ENCODE results near the gene COL4A1. TPM values are rescaled to one million over a fixed set of nuclear protein-coding genes. Genes with fewer than 3 reads are reported as not detected.

COL4A1 gene
- total and polyA plus RNA-seq, 2 donors from 2014 or later, result 53.0 to 218 TPM

- peaks cover 3 to 54% (median 25%) of the 10 kb centered on the region in 3 donors for H3K36me3 ChIP-seq (ENCODE audit: control insufficient read depth in 2 of 3, insufficient read depth in 3 of 3, low read length in 3 of 3)
- no peaks in the 10 kb centered on the region for H3K27me3 ChIP-seq (ENCODE audit: control insufficient read depth, insufficient read depth, low read length)
- intact Hi-C loops (cut with DNase I), result no loop called here
- no peak overlapping the region for H3K27ac ChIP-seq (ENCODE audit: low read depth in 2 of 2, low read length in 2 of 2)
- DNase-seq (no peak), FAIRE-seq (no peak)
- H3K4me3 ChIP-seq (ENCODE audit: low read length in 3 of 3), result no peak overlapping the region
- no peaks in the 10 kb centered on the region for H3K4me1 ChIP-seq (ENCODE audit: control insufficient read depth in 2 of 3, insufficient read depth in 2 of 3, low read depth in 1 of 3, low read length in 3 of 3)
- no peaks in the 10 kb centered on the region for H3K9me3 ChIP-seq (ENCODE audit: control insufficient read depth in 2 of 3, insufficient read depth in 1 of 3, low read length in 3 of 3)
- TF ChIP-seq CTCF (IDR thresholded peaks at IDR 0.05; ENCODE audit: borderline replicate concordance, extremely low read depth, insufficient read depth), result no peak
- H3K9ac ChIP-seq (ENCODE audit: low read length in 3 of 3), result no peak overlapping the region
Observed at GRCh38 chr13:110200276-110200870, 106.6 kb downstream of the COL4A1 start.

- Histone ChIP-seq H3K27me3 (ENCODE audit: control insufficient read depth, insufficient read depth, low read length) (no peaks in the 10 kb centered on the region), H3K4me3 (ENCODE audit: low read length in 3 of 3) (no peak overlapping the region), H3K9me3 (ENCODE audit: control insufficient read depth in 2 of 3, insufficient read depth in 1 of 3, low read length in 3 of 3) (no peaks in the 10 kb centered on the region), H3K36me3 (ENCODE audit: control insufficient read depth in 2 of 3, insufficient read depth in 3 of 3, low read length in 3 of 3) (peaks cover 3 to 53% (median 20%) of the 10 kb centered on the region in 3 donors), H3K27ac (ENCODE audit: low read depth in 2 of 2, low read length in 2 of 2) (no peak overlapping the region), H3K9ac (ENCODE audit: low read length in 3 of 3) (no peak overlapping the region), H3K4me1 (ENCODE audit: control insufficient read depth in 2 of 3, insufficient read depth in 2 of 3, low read depth in 1 of 3, low read length in 3 of 3) (no peaks in the 10 kb centered on the region)
- intact Hi-C loops (cut with DNase I), result no loop called here
- FAIRE-seq (no peak), DNase-seq (no peak)
- TF ChIP-seq CTCF (IDR thresholded peaks at IDR 0.05; ENCODE audit: borderline replicate concordance, extremely low read depth, insufficient read depth), result no peak
Observed at GRCh38 chr13:110199046-110199831, 107.7 kb downstream of the COL4A1 start.

GRCh38 chr13:110197471-110197870, 109.5 kb downstream of the COL4A1 start:
- Histone ChIP-seq H3K27ac (ENCODE audit: low read depth in 2 of 2, low read length in 2 of 2) (no peak overlapping the region), H3K4me3 (ENCODE audit: low read length in 3 of 3) (no peak overlapping the region), H3K36me3 (ENCODE audit: control insufficient read depth in 2 of 3, insufficient read depth in 3 of 3, low read length in 3 of 3) (peaks cover 7 to 67% (median 33%) of the 10 kb centered on the region in 3 donors), H3K27me3 (ENCODE audit: control insufficient read depth, insufficient read depth, low read length) (no peaks in the 10 kb centered on the region), H3K9me3 (ENCODE audit: control insufficient read depth in 2 of 3, insufficient read depth in 1 of 3, low read length in 3 of 3) (no peaks in the 10 kb centered on the region), H3K4me1 (ENCODE audit: control insufficient read depth in 2 of 3, insufficient read depth in 2 of 3, low read depth in 1 of 3, low read length in 3 of 3) (no peaks in the 10 kb centered on the region), H3K9ac (ENCODE audit: low read length in 3 of 3) (no peak overlapping the region)
- intact Hi-C loops (cut with DNase I), result no loop called here
- FAIRE-seq, result no peak
- TF ChIP-seq CTCF (IDR thresholded peaks at IDR 0.05; ENCODE audit: borderline replicate concordance, extremely low read depth, insufficient read depth), result no peak
- no peak for DNase-seq
